DOHH2 (cell line): ENCODE results near the gene CENPU.

ENCODE experiments used
- EZH2phosphoT487 ChIP-seq: fragments of 200-600 bp; sonication (generic); IDR thresholded peaks from 2 replicates; pipeline ENCODE4 v1.6.1; 2017; ENCODE audit warnings: borderline replicate concordance, mild to moderate bottlenecking, antibody characterized with exemption, low read length, moderate library complexity, mixed read lengths
- TF ChIP-seq, protein P1 (sequence below): fragments of 200-600 bp; sonication (generic); IDR thresholded peaks from one replicate; pipeline ENCODE4 v1.5.1; 2014; ENCODE audit warnings: antibody characterized with exemption, mild to moderate bottlenecking, low read depth, low read length; ENCODE audit not compliant: poor library complexity, severe bottlenecking

DNA sequence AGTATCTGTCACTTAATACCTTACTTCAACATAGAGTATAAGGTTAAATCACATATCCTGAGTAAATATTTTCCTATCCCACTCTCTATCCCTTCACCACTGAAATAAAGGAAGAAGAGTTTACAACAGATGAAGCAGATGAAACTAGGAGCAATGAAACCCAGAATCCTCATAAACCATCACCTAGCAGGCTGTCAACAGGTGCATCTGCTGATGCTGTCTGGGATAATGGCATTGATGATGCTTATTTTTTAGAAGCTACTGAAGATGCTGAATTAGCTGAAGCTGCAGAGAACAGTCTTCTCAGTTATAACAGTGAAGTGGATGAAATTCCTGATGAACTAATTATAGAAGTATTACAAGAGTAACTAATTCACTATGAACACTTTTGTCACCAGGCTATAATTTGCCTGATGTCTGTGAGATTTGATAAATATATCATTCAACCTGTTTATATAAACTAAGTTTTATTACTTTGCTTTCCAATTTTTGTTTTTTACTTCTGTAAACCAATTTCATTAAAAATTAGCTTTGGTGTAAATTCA is 39.4 kb downstream of the CENPU start:
- TF ChIP-seq, protein P1, sequence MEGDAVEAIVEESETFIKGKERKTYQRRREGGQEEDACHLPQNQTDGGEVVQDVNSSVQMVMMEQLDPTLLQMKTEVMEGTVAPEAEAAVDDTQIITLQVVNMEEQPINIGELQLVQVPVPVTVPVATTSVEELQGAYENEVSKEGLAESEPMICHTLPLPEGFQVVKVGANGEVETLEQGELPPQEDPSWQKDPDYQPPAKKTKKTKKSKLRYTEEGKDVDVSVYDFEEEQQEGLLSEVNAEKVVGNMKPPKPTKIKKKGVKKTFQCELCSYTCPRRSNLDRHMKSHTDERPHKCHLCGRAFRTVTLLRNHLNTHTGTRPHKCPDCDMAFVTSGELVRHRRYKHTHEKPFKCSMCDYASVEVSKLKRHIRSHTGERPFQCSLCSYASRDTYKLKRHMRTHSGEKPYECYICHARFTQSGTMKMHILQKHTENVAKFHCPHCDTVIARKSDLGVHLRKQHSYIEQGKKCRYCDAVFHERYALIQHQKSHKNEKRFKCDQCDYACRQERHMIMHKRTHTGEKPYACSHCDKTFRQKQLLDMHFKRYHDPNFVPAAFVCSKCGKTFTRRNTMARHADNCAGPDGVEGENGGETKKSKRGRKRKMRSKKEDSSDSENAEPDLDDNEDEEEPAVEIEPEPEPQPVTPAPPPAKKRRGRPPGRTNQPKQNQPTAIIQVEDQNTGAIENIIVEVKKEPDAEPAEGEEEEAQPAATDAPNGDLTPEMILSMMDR, result no peak
- no peak for TF ChIP-seq EZH2phosphoT487
